IMR-90 (cell line): Measurements from ENCODE around the gene ADARB2. TPM values are rescaled to one million over a fixed set of nuclear protein-coding genes. Genes with fewer than 3 reads are reported as not detected.

ENCODE experiments used
- ATAC-seq: fragments of 200-7000 bp; cut with Tn5 transposase; 2 replicates; pipeline ENCODE4 v1.9.1; 2020; ENCODE audit warnings: low read depth, mild to moderate bottlenecking, moderate library complexity
- BruUV-seq: library from RNA; stranded (reverse); fragments of 400-500 nt; replicated peaks from 2 replicates; lab custom pipeline; 2021; lab: Mats Ljungman, UMichigan
- CTCF ChIA-PET: fragments of 300-600 bp; formaldehyde crosslinking; extraction: SDS; loops from one replicate; lab custom pipeline; 2021; ENCODE audit warnings: antibody characterized with exemption; lab: Yijun Ruan, JAX
- POLR2A ChIA-PET: fragments of 300-600 bp; sonication (Branson Sonifier 250); formaldehyde crosslinking; loops from one replicate; lab custom pipeline; 2022; ENCODE audit warnings: antibody characterized with exemption; ENCODE audit not compliant: unreplicated experiment; lab: Charles Lee
- DNase-seq: peaks from one replicate; pipeline ENCODE4 v3.0.0; 2013
- H2AFZ ChIP-seq: replicated peaks from 2 replicates; pipeline ENCODE3; 2013; ENCODE audit warnings: low read length, mild to moderate bottlenecking; ENCODE audit not compliant: poor library complexity
- H2AK5ac ChIP-seq: 2 replicates; pipeline ENCODE4 v1.6.1; 2013; ENCODE audit warnings: low read depth, low read length, inconsistent platforms
- H2AK9ac ChIP-seq: replicated peaks from 2 replicates; pipeline ENCODE3; 2013; ENCODE audit warnings: mild to moderate bottlenecking, low read depth, low read length, moderate library complexity; ENCODE audit not compliant: poor library complexity
- H2BK120ac ChIP-seq: 2 replicates; pipeline ENCODE4 v1.6.1; 2013; ENCODE audit warnings: low read depth, low read length, inconsistent platforms
- H2BK15ac ChIP-seq: 3 replicates; pipeline ENCODE4 v1.6.1; 2013; ENCODE audit warnings: low read depth, low read length, inconsistent platforms
- H2BK20ac ChIP-seq: 2 replicates; pipeline ENCODE4 v1.6.1; 2013; ENCODE audit warnings: low read depth, mild to moderate bottlenecking, inconsistent platforms, low read length, moderate library complexity
- H2BK5ac ChIP-seq: 2 replicates; pipeline ENCODE4 v1.6.1; 2013; ENCODE audit warnings: mild to moderate bottlenecking, low read depth, low read length, inconsistent platforms; ENCODE audit not compliant: poor library complexity, severe bottlenecking
- H3K14ac ChIP-seq: replicated peaks from 2 replicates; pipeline ENCODE4 v1.6.1; 2013; ENCODE audit warnings: low read depth, low read length, inconsistent platforms
- H3K18ac ChIP-seq: 2 replicates; pipeline ENCODE4 v1.6.1; 2013; ENCODE audit warnings: low read depth, low read length, control low read depth
- H3K23ac ChIP-seq: 2 replicates; pipeline ENCODE4 v1.6.1; 2013; ENCODE audit warnings: low read depth, low read length, inconsistent platforms
- H3K27ac ChIP-seq: 2 replicates; pipeline ENCODE4 v1.5.1; 2013; ENCODE audit warnings: mild to moderate bottlenecking, control low read depth, low read length; ENCODE audit not compliant: insufficient read depth
- H3K27me3 ChIP-seq: 2 replicates; pipeline ENCODE4 v1.6.1; 2013; ENCODE audit warnings: low read length; ENCODE audit not compliant: control insufficient read depth, insufficient read depth
- H3K36me3 ChIP-seq: 2 replicates; pipeline ENCODE4 v1.6.1; 2013; ENCODE audit warnings: low read length, mixed read lengths; ENCODE audit not compliant: control insufficient read depth, insufficient read depth
- H3K4ac ChIP-seq: 2 replicates; pipeline ENCODE4 v1.6.1; 2013; ENCODE audit warnings: low read depth, low read length, inconsistent platforms
- H3K4me1 ChIP-seq: 2 replicates; pipeline ENCODE4 v1.6.1; 2013; ENCODE audit warnings: low read length, mixed read lengths; ENCODE audit not compliant: control insufficient read depth, insufficient read depth
- H3K4me2 ChIP-seq: 2 replicates; pipeline ENCODE4 v1.6.1; 2013; ENCODE audit warnings: low read depth, mild to moderate bottlenecking, control low read depth, low read length, moderate library complexity
- H3K4me3 ChIP-seq: 2 replicates; pipeline ENCODE4 v1.5.1; 2013; ENCODE audit warnings: low read depth, mild to moderate bottlenecking, control low read depth, low read length, moderate library complexity; ENCODE audit not compliant: insufficient read depth
- H3K56ac ChIP-seq: 2 replicates; pipeline ENCODE4 v1.6.1; 2013; ENCODE audit warnings: low read length, inconsistent platforms; ENCODE audit not compliant: insufficient read depth; ENCODE audit errors: extremely low read depth
- H3K79me1 ChIP-seq, 2 experiments: 2 replicates each; pipeline ENCODE4 v1.6.1; 2013; ENCODE audit warnings: low read length in 2 of 2, inconsistent platforms in 1 of 2, low read depth in 1 of 2
- H3K9ac ChIP-seq: 2 replicates; pipeline ENCODE4 v1.6.1; 2013; ENCODE audit warnings: low read depth, low read length, control low read depth
- H3K9me1 ChIP-seq: 2 replicates; pipeline ENCODE4 v1.6.1; 2013; ENCODE audit warnings: low read length, inconsistent platforms; ENCODE audit not compliant: insufficient read depth
- H3K9me3 ChIP-seq: 2 replicates; pipeline ENCODE4 v1.6.1; 2013; ENCODE audit warnings: low read length; ENCODE audit not compliant: control insufficient read depth, insufficient read depth
- H4K20me1 ChIP-seq: 2 replicates; pipeline ENCODE4 v1.6.1; 2013; ENCODE audit warnings: low read length, inconsistent platforms; ENCODE audit not compliant: insufficient read depth
- H4K5ac ChIP-seq: 2 replicates; pipeline ENCODE4 v1.6.1; 2013; ENCODE audit warnings: mild to moderate bottlenecking, low read depth, low read length, control low read depth
- H4K8ac ChIP-seq, 2 experiments: 2 replicates each; pipeline ENCODE4 v1.6.1; 2013; ENCODE audit warnings: low read depth in 2 of 2, low read length in 2 of 2, control low read depth in 1 of 2, inconsistent platforms in 1 of 2
- H4K91ac ChIP-seq: 2 replicates; pipeline ENCODE4 v1.6.1; 2013; ENCODE audit warnings: low read depth, low read length, inconsistent platforms; ENCODE audit not compliant: insufficient read depth
- BHLHE40 ChIP-seq: fragments of 150-350 bp; IDR thresholded peaks from 2 replicates; pipeline ENCODE4 v1.6.1; 2016; ENCODE audit warnings: mild to moderate bottlenecking, low read depth, low read length
- CHD1 ChIP-seq: IDR thresholded peaks from 2 replicates; pipeline ENCODE4 v1.6.1; 2012; ENCODE audit warnings: low read depth, low read length, improper control_type of control experiment
- CTCF ChIP-seq: conservative IDR thresholded peaks from 2 replicates; pipeline ENCODE4 v1.5.1; 2012; ENCODE audit warnings: mild to moderate bottlenecking, low read depth, low read length, improper control_type of control experiment
- MAFK ChIP-seq: IDR thresholded peaks from 2 replicates; pipeline ENCODE4 v1.6.1; 2012; ENCODE audit warnings: low read depth, low read length, improper control_type of control experiment
- RAD21 ChIP-seq: IDR thresholded peaks from 2 replicates; pipeline ENCODE4 v1.6.1; 2012; ENCODE audit warnings: low read length, improper control_type of control experiment
- RFX5 ChIP-seq: IDR thresholded peaks from 2 replicates; pipeline ENCODE4 v1.8.0; 2012; ENCODE audit warnings: low read depth, mild to moderate bottlenecking, low read length, moderate library complexity
- USF2 ChIP-seq: fragments of 150-350 bp; IDR thresholded peaks from 2 replicates; pipeline ENCODE4 v1.6.1; 2017; ENCODE audit warnings: mild to moderate bottlenecking, antibody characterized with exemption, low read length, low read depth
- WGBS, 2 experiments: methylation state at CpG; one replicate each; pipeline versions ENCODE4 v1.1.5 to v1.1.7; 2013; ENCODE audit warnings: missing lambda C conversion rate in 2 of 2; ENCODE audit not compliant: insufficient read length in 1 of 2; ENCODE audit errors: extremely low coverage in 2 of 2; 5-methylcytosine and 5-hydroxymethylcytosine counted together
- dilution Hi-C: fragments of 300-500 bp; cut with HindIII; formaldehyde crosslinking; loops from one replicate; pipeline ENCODE4 v1.14.3; 2018; ENCODE audit warnings: low sequenced_read_pairs; ENCODE audit not compliant: unreplicated experiment
- in situ Hi-C: fragments of 300-500 bp; cut with MboI; formaldehyde crosslinking; loops from 3 replicates; pipeline ENCODE4 v1.14.3; 2019; ENCODE audit warnings: low sequenced_read_pairs, inconsistent platforms, mixed read lengths
- intact Hi-C: fragments of 100-400 bp; cut with micrococcal nuclease; formaldehyde crosslinking; loops from 2 replicates; pipeline ENCODE4 v1.10.0; 2022
- polyA plus RNA-seq, 3 experiments: library from polyadenylated mRNA; depleted of rRNA; stranded (reverse); fragments of >200 nt; gene quantifications; 2 replicates each; pipeline ENCODE4 v1.2.3, GENCODE V29; 2012; ENCODE audit warnings: low replicate concordance in 1 of 3
- total RNA-seq: library from RNA; depleted of rRNA; stranded (reverse); fragments of >200 nt; gene quantifications from 2 replicates; pipeline ENCODE4 v1.2.3, GENCODE V29; 2012

The ADARB2 gene
- total and polyA plus RNA-seq, 2 of the 4 experiments (the other 2 are of a cell fraction) = not detected

GRCh38 chr10:1169981-1170866, 567.1 kb downstream of the ADARB2 start:
- no peaks in the 10 kb centered on the region for H3K36me3 ChIP-seq
- H2BK20ac ChIP-seq = no peak overlapping the region
- in situ Hi-C loops = no loop called here
- no peak for TF ChIP-seq USF2
- no peak for TF ChIP-seq CHD1
- TF ChIP-seq CTCF = no peak
- no peak for TF ChIP-seq RAD21
- no peak for TF ChIP-seq BHLHE40
- TF ChIP-seq RFX5 = no peak
- no peak for TF ChIP-seq MAFK
- ATAC-seq (no peak), DNase-seq (no peak)
- H2AFZ ChIP-seq = no peak overlapping the region
- no peaks in the 10 kb centered on the region for H4K20me1 ChIP-seq
- no peaks in the 10 kb centered on the region for H3K79me1 ChIP-seq
- ChIA-PET POLR2A (no interaction called here), CTCF (no interaction called here)
- no peaks in the 10 kb centered on the region for H3K9me3 ChIP-seq
- dilution Hi-C loops = no loop called here
- H2BK120ac ChIP-seq = no peak overlapping the region
- no peaks in the 10 kb centered on the region; the same call in 1 of the 2 replicates for H3K27me3 ChIP-seq
- no peak overlapping the region for H3K4ac ChIP-seq
- H2BK15ac ChIP-seq = no peak overlapping the region
- H4K8ac ChIP-seq = no peak overlapping the region
- no peak overlapping the region for H4K91ac ChIP-seq
- H3K4me1 ChIP-seq = no peaks in the 10 kb centered on the region
- no peak overlapping the region for H2AK9ac ChIP-seq
- no peak overlapping the region for H3K9ac ChIP-seq
- no peak overlapping the region for H3K27ac ChIP-seq
- no peaks in the 10 kb centered on the region; the same call in 1 of the 2 replicates for H3K9me1 ChIP-seq
- BruUV-seq = no TSS peak
- 23% methylated on average over 7 of the region's 22 CpGs; no CpG with 5 or more reads in 1 of the 2 experiments for WGBS, 2 experiments
- H3K23ac ChIP-seq = no peak overlapping the region
- no peak overlapping the region for H3K4me3 ChIP-seq
- H2AK5ac ChIP-seq = no peak overlapping the region
- H3K4me2 ChIP-seq = no peak overlapping the region
- intact Hi-C loops = no loop called here
- H4K5ac ChIP-seq = no peak overlapping the region
- H3K14ac ChIP-seq = no peak overlapping the region
- no peak overlapping the region for H2BK5ac ChIP-seq
- H3K56ac ChIP-seq = no peak overlapping the region
- no peak overlapping the region for H3K18ac ChIP-seq
